HG02973 (cell line): ENCODE data around the gene ANKIB1.

ENCODE experiments used
- ATAC-seq: cut with Tn5 transposase; IDR thresholded peaks from one replicate; pipeline ENCODE4 v1.9.1; 2021; ENCODE audit warnings: moderate library complexity; ENCODE audit not compliant: unreplicated experiment

Gene ANKIB1

GRCh38 chr7:92266415-92267241 is 20.9 kb downstream of the ANKIB1 start:
- no peak for ATAC-seq

- ATAC-seq, result no peak
Observed at GRCh38 chr7:92268921-92269320, 23.1 kb downstream of the ANKIB1 start.

- ATAC-seq, result no peak
Observed at GRCh38 chr7:92275327-92275726, 29.6 kb downstream of the ANKIB1 start.

- ATAC-seq, result peak; percentile 83
Observed at GRCh38 chr7:92276460-92276864, 30.7 kb downstream of the ANKIB1 start.

GRCh38 chr7:92279396-92280031 is 33.7 kb downstream of the ANKIB1 start:
- ATAC-seq, result no peak

GRCh38 chr7:92281031-92281430 is 35.3 kb downstream of the ANKIB1 start:
- no peak for ATAC-seq

GRCh38 chr7:92282221-92282814 is 36.5 kb downstream of the ANKIB1 start:
- no peak for ATAC-seq

GRCh38 chr7:92282930-92283329 is 37.2 kb downstream of the ANKIB1 start:
- ATAC-seq, result no peak

GRCh38 chr7:92289321-92289720 is 43.5 kb downstream of the ANKIB1 start:
- ATAC-seq, result no peak

- no peak for ATAC-seq
Observed at GRCh38 chr7:92292981-92293380, 47.2 kb downstream of the ANKIB1 start.

- ATAC-seq, result no peak
Observed at GRCh38 chr7:92293896-92294590, 48.3 kb downstream of the ANKIB1 start.

- ATAC-seq, result no peak
Observed at GRCh38 chr7:92295391-92295790, 49.6 kb downstream of the ANKIB1 start.

- ATAC-seq, result no peak
Observed at GRCh38 chr7:92296235-92296634, 50.5 kb downstream of the ANKIB1 start.

- no peak for ATAC-seq
Observed at GRCh38 chr7:92296880-92297445, 51.2 kb downstream of the ANKIB1 start.

GRCh38 chr7:92297736-92298135 is 52.0 kb downstream of the ANKIB1 start:
- no peak for ATAC-seq

- no peak for ATAC-seq
Observed at GRCh38 chr7:92303761-92304160, 58.0 kb downstream of the ANKIB1 start.

- ATAC-seq, result no peak
Observed at GRCh38 chr7:92304406-92304893, 58.7 kb downstream of the ANKIB1 start.

GRCh38 chr7:92306153-92306552 is 60.4 kb downstream of the ANKIB1 start:
- ATAC-seq, result no peak

- ATAC-seq, result no peak
Observed at GRCh38 chr7:92313055-92313454, 67.3 kb downstream of the ANKIB1 start.

- no peak for ATAC-seq
Observed at GRCh38 chr7:92319243-92319642, 73.5 kb downstream of the ANKIB1 start.

- no peak for ATAC-seq
Observed at GRCh38 chr7:92325173-92325572, 79.4 kb downstream of the ANKIB1 start.
